HG03135 (cell line): ENCODE data around the gene TIMM17B.

ENCODE experiments used
- ATAC-seq: cut with Tn5 transposase; IDR thresholded peaks from one replicate; pipeline ENCODE4 v1.9.1; 2021; ENCODE audit warnings: mild to moderate bottlenecking, moderate library complexity; ENCODE audit not compliant: unreplicated experiment

Gene TIMM17B

DNA sequence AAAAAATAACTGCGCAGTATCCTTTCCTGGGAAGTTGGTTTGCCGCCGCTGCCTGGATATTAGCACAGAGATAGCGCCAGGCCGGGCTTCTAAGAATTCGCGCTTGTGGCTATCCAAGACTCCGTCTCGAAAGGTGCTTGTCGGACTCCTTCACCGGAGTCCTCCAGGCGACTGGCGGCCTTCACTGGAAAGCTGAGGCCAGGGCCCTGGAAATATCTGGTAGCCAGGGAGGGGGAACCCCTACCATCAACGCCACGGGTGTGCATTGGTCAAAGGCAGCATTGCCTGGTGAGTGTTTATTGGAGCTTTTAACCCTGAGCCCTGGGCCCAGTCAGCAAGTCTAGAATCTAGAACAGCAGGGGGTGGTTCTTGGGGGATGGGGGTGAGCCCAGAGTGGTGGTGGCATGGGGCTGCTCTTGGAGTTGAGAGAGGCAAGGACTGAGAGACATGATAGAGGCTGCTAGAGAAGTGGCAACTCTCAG is 21.8 kb upstream of the TIMM17B start:
- peak; percentile 22 for ATAC-seq

DNA sequence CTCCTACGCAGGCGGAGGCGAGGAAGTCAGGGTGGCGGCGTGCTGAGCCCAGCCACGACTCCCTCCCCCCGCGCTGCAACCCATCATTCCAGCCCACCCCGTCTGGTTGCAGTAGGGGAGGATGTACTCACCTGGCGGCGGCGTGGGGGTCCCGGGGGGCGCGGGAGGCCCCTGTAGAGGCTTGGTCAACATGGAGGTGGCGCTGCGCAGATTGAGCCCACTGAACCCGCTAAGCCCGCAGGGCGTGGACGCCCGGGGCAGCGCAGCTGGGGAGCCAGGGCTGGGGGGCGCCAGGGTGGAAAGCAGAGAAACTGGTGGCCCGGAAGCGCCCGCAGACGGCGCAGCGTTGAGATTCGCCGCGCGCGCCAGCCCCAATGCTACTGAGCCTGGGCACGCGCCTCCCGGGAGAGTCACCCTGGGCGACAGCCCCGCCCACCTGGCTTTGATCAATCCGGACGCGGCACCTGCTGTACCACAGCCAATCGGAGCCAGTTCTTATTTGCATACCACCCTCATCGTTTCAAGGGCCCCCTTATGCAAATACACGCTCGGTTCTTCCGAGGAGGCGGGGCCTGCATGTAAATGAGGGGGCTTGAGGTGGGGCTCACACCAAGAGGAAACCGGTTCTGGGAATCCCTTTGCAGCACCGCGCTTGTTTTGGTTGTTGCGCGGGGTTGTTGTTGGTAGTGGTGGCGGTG is 21.2 kb upstream of the TIMM17B start, which contains the start of gene PIM2:
PIM2 (minus strand) TSS at position 382 of the 698 bp plus-strand sequence; CDS start at position 192, 190 bp downstream.
- peak; percentile 66 for ATAC-seq

DNA sequence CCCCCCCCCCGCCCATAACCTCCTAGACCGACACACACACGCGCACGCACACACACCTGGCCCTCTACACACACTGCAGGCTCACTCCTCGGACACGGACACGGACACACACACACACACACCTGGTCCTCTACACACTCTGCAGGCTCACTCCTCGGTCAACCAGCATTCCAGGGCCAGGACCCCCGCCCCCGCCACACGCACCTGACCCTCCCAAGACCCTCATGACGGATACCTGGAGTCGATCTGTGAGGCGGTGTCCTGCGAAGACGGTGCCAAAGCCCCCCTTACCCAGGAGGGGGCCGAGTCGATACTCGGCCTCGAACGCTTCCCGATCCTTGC is 20.7 kb upstream of the TIMM17B start:
- no peak for ATAC-seq

DNA sequence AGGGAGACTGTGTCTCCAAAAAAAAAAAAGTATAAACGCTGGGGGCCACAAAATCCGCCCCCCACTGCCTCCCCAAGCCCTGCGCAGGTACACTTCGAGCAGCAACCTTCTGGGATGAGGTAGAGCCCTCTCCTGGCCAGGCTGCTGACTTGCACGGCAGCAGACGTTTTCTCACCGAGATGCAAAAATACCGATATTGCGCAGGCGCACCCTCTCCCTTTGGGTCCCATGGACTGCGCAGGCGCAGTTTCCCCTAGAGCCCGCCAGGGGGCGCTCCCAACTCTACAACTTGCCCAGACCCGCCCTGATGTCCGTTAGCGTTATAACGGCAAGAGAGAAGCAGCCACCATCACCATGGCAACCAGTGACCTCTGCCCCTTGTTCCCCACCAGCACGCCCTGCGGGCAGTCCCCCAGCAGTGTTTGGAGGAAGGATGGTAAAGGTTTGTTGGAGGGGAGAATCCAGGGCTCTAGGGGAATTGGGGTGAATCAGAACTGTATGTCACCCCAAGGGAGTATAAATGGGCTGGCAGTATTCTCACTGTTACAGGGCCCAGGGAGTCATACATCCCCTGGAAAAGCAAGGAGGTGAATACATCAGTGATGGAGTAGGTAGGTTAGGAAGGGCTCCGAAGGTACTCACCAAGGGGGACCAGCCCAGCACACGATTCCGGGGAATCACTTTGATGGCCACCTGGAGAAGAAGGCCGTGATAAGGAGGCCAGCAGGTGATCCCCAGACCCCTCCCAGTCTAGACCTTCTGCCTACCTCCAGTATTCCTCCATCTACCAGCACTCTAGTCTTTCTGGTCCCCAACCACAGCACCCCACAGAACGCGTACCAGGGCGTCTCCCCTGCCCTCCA is 19.8 kb upstream of the TIMM17B start:
- peak; percentile 41 for ATAC-seq

DNA sequence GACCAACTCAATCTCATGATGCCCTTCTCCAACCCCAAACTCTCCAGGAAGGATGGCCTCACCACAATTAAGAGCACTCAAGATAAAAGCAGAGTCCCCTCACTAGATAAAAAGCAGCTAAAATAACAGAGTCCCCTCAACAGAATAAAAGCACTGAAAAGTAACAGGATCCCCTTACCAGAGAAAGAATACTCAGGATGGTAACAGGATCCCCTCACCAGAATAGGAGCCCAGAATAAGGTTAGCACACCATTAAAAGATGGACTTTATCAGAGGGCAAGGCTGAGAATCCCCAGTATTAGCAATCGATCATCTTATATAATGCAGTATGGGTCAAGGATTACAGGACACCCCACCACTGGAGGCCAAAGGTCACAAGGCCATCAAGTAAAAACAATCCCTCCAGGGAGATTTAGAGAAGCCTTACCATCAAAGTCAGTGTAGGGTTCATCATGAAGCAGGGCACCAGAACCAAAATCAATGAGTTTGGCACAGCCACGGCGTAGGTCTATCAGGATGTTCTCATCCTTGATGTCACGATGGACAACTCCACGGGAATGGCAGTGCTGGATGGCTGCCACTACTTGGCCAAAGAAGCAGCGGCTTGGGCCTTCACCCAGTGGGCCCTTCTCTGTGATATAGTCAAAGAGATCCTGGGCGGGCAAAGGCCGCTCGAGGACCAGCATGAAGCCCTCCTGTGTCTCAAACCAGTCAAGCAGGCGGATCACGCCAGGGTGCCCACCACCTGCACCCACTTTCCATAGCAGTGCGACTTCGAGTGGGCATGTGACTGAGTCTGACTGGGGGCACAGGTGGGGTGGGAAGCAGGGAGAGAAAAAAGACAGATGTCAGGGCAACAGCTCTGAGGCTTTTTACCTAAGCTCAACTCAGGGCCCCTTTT is 17.3 kb upstream of the TIMM17B start:
- no peak for ATAC-seq

DNA sequence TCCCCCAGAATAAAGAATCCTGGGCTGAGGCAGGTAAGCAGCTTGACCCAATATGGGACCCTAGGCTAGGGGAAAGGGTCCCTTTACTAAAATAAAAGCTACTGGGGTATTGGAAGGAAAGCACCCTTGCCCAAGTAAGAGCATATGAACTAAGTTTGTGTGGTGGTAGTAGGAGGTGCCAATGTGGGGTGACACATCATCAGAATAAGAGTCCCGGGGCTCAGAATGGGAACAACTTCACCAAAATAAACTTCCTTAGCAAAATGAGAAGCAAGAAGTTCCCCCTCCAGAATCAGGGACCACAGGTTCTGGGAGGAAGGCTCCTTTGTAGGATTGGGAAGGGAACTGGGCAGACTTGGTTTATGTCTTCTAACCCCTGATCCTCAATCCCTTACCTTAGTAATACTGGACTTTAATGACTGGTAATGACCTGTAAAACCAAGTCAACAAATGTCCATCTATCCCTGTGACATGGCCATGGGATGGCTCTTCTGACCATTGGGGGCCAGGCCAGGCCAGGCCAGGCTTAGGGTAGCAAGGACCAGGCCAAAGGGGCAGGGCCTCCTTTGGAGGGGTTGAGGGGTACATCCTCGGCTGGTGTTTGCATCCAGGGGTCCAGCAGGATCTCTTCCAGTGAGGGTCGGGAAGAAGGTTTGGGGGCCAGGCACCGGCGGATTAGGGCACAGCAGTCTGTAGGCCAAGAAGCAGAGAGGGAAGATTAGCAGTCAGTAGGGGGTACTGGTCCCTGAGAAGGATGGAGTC is 16.2 kb upstream of the TIMM17B start:
- ATAC-seq, result no peak

DNA sequence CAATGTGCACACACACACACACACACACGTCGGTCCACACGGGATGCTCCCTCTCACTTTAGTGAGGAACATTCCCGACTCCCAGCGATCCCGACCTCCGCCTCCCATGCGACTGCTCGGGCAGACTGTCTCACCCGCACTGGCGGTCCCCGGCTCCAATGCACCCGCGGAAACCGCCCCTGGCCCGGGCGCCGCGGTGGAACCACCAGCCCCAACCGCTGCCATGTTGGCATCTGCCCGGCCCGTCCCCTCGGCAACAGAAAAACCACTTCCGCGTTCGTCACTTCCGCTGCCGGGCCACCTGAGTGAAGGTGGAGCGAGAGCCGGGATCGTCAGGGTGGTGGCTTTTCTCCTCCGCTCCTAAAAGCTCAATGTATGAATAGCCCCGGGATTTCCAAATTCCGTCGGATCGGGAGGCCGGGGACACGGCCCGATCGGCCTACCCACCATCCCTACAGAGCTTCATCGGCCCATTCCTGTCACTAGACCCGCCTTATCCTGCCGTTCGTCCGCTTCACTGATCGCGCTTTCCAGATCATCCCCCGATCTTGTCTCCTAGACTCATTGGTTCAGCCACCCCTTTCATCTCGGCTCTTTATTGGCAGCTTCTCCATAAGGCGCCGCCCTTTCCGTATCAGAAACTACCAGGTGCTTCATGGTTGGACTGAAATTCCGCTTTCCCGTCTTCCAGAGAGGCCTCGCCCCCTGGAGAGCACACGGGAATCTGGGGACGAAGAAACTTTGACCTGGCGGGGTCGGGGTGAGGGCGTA is 14.0 kb upstream of the TIMM17B start, which contains the start of gene SLC35A2:
SLC35A2 (minus strand) TSS at position 235 of the 771 bp plus-strand sequence; CDS start at position 225, 10 bp downstream.
- ATAC-seq, result peak; percentile 62

DNA sequence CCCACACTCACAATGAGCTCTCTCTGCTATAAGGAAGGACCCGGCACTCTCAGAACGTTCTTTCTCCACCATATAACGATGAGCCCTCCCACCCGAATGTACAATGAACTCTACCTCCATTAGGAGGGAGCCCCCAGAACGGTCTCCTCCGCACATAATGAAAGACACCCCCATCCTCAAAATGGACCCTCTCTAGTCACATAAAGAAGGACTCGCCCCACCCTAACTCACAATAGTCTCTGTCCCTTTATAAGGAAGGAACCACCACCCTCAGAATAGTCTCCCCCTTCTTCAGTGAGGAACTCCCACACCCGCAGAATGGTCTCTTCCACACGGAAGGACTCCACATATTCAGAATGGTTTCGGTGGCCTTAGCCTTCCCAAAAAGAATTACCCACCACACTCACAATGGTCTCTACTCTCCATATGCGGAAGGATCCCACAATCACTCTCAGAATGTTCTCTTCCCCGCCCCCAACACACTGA is 13.4 kb upstream of the TIMM17B start:
- peak; percentile 4 for ATAC-seq

DNA sequence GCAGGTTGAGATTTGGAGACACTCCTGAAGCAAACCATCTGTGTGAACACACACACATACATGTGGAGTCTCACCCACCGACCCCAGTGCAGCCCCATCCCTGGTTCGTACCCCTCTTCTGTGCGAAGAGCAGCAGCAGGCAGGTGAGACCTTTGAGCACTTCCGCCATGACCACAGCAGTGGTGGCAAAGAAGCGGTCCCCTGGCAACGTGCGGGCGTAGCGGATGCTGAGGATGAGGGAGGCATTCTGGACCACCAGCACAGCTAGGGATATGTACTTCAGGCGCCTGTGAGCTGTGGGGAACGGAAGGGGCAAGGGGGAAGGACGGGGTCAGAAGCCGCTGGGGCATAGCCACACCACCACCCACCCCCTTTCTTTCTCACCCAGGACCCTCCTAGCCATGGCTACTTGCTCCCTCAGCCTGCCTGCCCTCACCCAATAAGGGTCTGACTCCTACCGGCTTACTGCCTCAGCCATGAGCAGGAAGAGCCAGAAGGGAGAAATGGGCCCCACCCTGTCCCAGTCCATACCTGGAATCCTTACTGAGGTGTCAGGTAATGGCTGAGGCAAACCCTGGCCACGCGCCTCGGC is 12.2 kb upstream of the TIMM17B start:
- ATAC-seq, result no peak

DNA sequence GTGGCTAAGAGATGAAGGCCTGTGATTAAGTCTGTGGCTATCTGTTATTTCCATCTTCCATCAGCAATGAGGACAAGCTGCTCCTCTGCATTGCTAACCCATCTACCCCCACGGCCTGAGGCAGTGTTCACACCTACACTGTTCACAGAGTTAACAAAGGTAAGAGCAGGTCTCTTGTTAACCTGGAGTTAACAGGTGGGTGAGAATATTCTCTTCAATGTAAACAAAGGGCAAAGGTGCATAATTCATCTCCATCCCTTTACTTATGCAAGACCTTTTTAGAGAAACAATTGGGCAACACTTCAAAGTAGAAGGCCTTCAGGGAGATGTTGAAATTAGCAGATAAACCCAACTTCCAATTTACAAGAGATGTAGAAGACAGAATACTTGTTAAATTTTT is 11.0 kb upstream of the TIMM17B start:
- no peak for ATAC-seq

DNA sequence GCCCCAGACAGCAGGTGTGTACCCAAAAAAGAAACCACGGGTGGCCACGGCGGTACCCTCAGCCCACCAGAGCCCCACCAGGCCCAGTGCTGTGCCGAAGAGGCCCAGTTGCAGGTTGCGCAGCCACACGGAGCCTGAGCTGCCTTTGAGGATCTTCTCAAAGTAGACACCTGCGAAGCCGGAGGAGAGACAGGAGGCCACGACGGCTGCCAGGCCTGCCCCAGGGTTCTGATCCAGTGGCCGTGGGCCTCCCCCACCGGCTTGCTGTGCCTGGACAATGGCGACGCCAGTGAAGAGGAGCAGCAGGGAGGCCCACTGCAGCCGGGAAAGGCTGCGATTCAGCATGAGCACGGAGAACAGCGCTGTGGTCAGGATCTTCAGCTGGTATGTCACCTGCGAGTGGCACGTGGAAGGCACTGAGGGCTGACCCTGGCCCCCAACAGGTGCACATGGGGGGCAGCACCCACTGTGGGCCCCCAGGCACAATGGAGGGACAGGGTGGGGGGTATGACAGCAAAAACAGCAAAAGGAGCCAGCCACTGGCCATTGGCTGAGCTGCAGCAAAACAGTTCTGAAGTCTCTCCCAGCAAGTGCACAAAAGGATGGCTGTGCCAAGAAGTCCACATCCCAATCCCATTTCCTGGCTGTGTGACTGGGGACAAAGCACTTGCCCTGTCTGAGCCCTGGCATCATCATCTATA is 7.7 kb upstream of the TIMM17B start:
- no peak for ATAC-seq

DNA sequence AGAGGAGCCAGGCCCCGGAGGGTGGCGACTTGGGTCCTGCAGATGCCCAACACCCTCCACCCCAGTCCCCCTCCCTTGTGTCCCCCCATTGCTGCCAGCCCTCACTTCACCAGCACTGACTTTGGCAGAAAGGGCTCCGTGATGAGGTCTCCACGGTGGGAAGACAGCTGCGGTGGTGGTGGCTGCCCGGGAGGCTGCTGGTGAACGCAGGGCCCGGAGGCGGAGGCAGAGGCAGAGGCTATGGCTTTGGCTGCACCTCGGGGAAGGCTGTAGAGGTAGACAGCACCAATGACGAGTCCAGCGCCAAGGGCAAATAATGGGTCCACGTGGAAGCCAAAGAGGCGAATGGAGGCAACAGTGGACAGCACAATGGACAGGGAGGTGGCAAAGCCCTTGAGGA is 7.1 kb upstream of the TIMM17B start:
- ATAC-seq, result no peak

DNA sequence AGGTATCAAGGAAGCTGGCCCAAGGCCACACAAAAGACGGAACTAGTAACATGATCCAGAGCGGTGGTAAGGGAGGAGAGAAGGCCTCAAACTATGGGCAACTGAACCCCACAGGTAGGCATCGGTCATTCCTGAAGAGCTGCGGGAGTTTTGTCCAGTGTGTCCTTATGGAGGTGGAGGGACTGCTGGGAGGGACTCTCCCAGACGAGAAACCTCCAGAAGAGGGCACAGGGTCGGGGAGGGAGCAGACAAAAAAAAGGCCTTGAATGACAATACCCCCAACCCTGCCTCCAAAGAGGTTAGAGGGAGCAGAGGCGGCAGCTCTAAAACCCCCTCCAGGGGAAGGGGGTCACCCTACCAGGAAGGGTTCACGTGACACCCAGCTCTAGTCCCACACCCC is 6.6 kb upstream of the TIMM17B start:
- ATAC-seq, result no peak

DNA sequence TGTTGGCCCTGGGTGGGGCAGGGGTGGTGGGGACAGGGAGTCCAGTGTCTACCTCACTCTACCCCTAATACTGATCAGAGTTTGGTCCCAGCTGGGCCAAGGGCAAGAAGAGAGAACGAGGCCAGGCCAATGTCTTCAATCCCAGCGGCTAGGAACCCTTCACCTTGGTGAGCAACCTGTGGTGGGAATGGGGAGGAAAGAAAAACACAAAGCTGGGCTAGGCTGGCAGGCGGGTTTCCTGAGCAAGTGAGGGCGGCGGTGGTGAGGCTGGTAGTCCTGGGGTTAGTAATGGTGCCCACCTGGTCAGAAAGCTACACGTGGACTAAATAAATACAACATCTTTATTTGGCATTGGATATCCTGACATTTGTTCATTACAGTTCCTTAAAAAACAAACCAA is 5.7 kb upstream of the TIMM17B start:
- no peak for ATAC-seq

DNA sequence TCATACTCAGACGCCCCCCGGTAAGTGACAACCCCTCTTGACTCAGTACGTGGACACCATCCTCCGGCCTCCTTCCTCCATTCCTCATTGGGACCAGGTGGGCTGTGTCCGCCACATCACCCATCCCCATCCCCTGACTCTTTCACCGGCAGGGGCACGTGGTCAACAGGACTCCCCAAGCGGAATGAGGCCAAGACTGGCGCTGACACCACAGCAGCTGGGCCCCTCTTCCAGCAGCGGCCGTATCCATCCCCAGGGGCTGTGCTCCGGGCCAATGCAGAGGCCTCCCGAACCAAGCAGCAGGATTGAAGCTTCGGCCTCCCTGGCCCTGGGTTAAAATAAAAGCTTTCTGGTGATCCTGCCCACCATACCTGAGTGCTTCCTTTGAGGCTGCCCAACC is 5.2 kb upstream of the TIMM17B start:
- no peak for ATAC-seq

DNA sequence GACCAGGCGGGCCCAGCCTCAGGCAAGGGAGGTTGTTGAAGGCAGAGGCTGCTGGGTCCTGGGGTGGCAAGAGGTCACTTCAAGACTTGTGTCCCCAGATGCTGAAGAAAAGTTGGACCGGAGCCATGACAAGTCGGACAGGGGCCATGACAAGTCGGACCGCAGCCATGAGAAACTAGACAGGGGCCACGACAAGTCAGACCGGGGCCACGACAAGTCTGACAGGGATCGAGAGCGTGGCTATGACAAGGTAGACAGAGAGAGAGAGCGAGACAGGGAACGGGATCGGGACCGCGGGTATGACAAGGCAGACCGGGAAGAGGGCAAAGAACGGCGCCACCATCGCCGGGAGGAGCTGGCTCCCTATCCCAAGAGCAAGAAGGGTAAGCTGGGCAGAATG is 4.6 kb upstream of the TIMM17B start:
- no peak for ATAC-seq

DNA sequence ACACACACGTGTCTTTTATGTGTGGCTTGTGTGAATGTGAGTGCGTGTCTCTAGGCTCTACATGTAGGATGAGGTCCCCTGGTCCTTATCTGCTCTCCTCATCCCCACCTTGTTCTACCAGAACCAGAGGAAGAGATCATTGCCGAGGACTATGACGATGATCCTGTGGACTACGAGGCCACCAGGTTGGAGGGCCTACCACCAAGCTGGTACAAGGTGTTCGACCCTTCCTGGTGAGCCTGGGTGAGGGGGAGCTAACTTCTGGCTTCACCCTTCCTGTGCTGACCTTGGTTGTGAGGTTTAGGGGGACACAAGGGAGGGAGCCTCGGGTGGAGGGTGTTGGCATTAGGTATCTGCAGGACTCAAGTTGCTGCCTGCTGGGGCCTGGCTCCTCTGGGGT is 3.5 kb upstream of the TIMM17B start:
- ATAC-seq, result no peak

DNA sequence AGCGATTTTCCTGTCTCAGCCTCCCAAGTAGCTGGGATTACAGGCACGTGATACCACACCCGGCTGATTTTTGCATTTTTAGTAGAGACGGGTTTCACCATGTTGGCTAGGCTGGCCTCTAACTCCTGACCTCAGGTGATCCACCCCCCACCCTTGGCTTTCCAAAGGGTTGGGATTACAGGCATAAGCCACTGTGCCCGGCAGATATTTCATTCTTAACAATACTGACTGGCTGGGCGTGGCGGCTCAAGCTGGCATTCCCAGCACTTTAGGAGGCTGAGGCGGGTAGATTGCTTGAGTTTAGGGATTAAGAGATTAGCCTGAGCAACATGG is 1.5 kb upstream of the TIMM17B start:
- ATAC-seq, result no peak
